ENCODE results near the gene MRPL11.
A peak's percentile ranks its signal among the peaks of the same experiment; 100 is the strongest.
"Not testable (repeated sequence)": the region's sequence is repeated elsewhere in the genome, so short reads cannot be mapped to it uniquely, and the experiment has no call there.

MRPL11 gene

GRCh38 chr11:66431287-66431686 is 7.4 kb downstream of the MRPL11 start:
- DNase-seq = not testable (repeated sequence)

- DNase-seq = peak in 12 of 14 donors; percentile 2 to 77 (median 28)
Observed at GRCh38 chr11:66429983-66430602, 8.6 kb downstream of the MRPL11 start.

GRCh38 chr11:66428933-66429332 is 9.7 kb downstream of the MRPL11 start:
- DNase-seq = no peak

GRCh38 chr11:66426314-66426713 is 12.3 kb downstream of the MRPL11 start:
- no peak for DNase-seq

- peak in 12 of 14 donors; percentile 35 to 86 (median 74) for DNase-seq
Observed at GRCh38 chr11:66421492-66422205, 17.0 kb downstream of the MRPL11 start.

GRCh38 chr11:66420671-66421476 is 17.8 kb downstream of the MRPL11 start, which contains the start of gene NPAS4:
Gene NPAS4, plus strand, starts transcription at chr11:66421035. Its CDS starts 145 bp downstream, at chr11:66421180.
- peak in 2 of 14 donors; percentile 14 to 85 for DNase-seq

GRCh38 chr11:66419825-66420224 is 18.8 kb downstream of the MRPL11 start:
- DNase-seq = peak in 1 of 14 donors; percentile 41

GRCh38 chr11:66418986-66419308 is 19.7 kb downstream of the MRPL11 start:
- DNase-seq = no peak

- peak in 8 of 14 donors; percentile 8 to 93 (median 23) for DNase-seq
Observed at GRCh38 chr11:66418168-66418985, 20.3 kb downstream of the MRPL11 start.

GRCh38 chr11:66417000-66417399 is 21.6 kb downstream of the MRPL11 start:
- peak in 1 of 14 donors; percentile 23 for DNase-seq

GRCh38 chr11:66415423-66415822 is 23.2 kb downstream of the MRPL11 start:
- no peak for DNase-seq

- no peak for DNase-seq
Observed at GRCh38 chr11:66414120-66414934, 24.3 kb downstream of the MRPL11 start.

GRCh38 chr11:66413167-66413566 is 25.5 kb downstream of the MRPL11 start:
- no peak for DNase-seq

GRCh38 chr11:66412110-66412509 is 26.5 kb downstream of the MRPL11 start:
- DNase-seq = no peak

- DNase-seq = no peak
Observed at GRCh38 chr11:66411323-66411722, 27.3 kb downstream of the MRPL11 start.

- DNase-seq = no peak
Observed at GRCh38 chr11:66410191-66410590, 28.5 kb downstream of the MRPL11 start.

GRCh38 chr11:66409226-66409625 is 29.4 kb downstream of the MRPL11 start:
- no peak for DNase-seq

GRCh38 chr11:66408488-66409214 is 30.0 kb downstream of the MRPL11 start:
- DNase-seq = peak in 13 of 14 donors; percentile 18 to 87 (median 75)

GRCh38 chr11:66407651-66408050 is 31.0 kb downstream of the MRPL11 start:
- DNase-seq = no peak

GRCh38 chr11:66393954-66394353 is 44.7 kb downstream of the MRPL11 start:
- DNase-seq = no peak

- no peak for DNase-seq
Observed at GRCh38 chr11:66391322-66391721, 47.3 kb downstream of the MRPL11 start.
